Stimulated activated CD4-positive, alpha-beta T cell treated with anti-CD3 and anti-CD28 coated beads, Interleukin-15, amount 100 ng/mL, for 1 hour (primary cell): ENCODE data around the gene TLK2.

Experiments
- DNase-seq, 2 donors: peaks; one replicate each; pipeline ENCODE4 v3.0.0-alpha.2; 2020; ENCODE audit warnings: low read depth in 1 of 2, low spot score in 1 of 2

The TLK2 gene

DNA sequence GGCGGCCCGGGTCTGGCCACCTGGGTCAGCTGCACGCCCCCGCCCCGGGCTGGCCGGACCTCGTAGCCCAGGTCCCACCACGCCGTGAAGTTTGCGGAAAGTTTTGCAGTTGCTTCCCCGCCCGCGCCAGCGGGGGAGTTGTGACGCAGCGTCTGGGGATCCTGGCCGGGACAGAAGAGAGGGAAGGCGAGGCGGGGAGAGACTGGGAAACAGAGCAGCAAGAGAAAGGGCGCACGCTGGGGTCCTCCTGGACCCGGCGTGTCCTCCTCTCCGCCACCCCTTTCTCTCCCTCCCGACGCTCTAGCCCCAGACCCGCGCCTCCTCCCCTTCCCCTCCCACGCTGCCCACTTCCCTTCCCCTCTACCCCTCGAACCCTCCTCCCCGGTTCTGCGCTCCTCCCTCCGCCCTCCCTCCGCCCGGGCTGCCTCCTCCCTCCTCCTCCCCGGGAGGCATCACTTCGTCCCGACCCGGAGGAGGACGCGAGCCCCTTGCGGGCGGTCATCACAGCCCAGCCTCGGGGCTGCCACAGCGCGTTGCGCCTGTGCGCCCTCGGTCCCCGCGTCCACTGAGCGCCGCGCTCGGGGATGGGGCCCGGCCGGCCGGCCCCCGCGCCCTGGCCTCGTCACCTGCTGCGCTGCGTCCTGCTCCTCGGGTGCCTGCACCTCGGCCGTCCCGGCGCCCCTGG, 148.7 kb downstream of the TLK2 start, which contains the start of gene MRC2:
TSS of gene MRC2 (plus strand) at position 452 of the 685 bp plus-strand sequence. CDS start at position 585, 133 bp downstream.
- peak in 1 of 2 donors; percentile 32 for DNase-seq

DNA sequence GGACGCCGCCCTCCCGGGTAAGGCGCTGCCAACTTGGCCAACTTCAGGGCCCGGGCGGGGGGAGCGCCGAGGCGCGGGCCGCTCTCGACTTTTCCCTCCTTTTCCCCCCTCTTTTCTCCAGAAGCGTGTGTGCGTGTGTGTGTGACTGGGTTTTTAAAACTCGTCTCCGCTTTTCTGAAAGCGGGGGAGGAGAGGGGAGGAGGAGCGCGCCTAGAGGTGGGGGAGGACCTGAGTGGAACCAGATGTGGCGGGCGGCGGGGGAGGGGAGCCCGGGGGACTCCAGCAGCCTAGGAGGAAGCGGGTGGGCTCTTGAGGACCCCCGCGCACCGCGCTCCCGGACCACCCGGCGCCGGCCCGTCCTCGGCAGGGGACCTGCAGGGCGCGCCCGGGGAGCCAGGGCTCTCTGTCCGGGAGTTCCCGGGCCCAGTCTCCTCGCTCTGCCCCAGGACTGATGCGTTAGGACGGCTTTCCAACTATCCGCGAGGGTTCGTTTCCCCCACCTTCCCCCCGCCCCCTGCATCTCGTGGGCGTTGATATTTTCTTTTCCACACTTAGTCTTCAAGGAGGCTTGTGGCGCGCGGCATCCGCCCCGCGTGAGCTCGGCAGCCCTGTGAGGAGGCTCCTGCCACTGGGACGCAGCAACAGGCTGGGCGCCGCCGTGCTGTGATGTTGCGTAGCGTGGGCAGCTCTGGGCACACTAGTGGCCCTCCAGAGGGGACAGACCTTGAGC, 149.4 kb downstream of the TLK2 start:
- peak in 1 of 2 donors; percentile 40 for DNase-seq

DNA sequence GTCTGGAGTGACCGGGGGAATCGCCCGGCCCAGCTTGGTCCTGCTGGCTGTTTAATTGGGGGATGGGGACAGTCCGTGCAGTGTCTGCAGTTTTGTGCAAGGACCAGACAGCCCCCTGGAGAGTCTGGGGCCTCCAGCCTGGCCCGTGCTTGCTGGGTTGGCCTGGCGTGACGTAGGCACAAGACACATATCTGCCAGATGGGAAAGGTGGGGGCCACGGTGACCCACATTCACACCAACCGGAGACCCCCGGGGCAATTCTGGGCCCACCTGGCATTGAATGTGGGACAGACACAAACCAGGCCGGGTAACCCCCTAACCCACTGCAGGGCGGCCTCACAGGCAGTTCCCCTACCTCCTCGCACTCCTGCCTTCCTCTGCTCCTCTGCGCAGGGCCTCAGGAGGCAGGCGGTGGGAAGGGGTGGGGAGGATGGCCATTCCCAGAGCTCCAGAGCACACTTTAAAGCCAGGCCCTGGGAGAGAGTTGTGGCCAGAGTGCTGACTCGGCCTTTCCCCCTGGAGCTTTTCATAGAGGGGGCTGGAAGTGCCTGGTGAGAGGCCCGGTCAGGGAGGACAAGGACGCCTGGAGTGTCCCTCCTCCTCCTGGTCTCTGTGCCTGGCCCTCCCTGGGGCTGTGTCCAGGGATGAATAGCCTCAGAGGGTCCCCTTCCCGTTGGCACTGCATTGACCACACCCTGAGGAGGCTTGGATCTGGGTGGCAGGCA, 150.4 kb downstream of the TLK2 start:
- DNase-seq: no peak

DNA sequence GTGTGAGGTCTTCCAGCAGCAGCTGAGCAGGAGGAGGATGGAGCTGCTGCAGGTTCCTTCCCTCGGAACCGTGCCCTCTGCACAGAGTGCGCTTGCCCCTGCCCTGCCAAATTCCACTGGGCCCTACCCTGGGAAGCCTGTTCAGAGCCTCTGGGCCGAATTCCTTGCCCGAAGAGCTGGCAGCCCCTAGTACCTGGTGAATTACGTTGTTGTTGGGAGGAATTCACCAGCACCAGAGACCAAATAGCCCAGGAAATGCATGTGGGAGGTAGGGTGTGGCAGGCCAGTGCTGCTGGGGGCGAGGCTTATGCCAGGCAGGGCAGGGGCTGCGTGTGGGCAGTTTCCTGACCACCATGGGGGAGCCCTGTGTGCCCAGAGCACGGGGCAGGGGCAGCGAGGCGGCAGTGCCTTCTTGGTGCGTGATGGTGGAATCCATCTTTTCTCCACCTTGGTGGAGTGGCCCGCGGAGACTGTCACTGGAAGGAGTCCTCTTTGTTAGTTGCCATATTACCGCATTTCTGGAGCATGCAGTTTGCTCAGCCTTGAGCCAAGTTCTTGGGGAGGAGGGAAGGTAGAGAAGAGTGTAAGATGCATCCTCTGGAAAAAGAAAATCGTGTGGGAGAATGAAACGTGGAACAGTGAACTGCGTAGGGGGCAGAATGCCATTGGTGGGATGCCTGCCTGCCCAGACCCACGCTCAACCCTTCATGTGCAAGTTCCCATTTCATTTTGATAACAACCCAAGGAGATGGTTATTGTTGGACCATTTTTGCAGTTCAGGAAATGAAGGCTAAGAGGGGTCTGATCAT, 151.1 kb downstream of the TLK2 start:
- DNase-seq: no peak

DNA sequence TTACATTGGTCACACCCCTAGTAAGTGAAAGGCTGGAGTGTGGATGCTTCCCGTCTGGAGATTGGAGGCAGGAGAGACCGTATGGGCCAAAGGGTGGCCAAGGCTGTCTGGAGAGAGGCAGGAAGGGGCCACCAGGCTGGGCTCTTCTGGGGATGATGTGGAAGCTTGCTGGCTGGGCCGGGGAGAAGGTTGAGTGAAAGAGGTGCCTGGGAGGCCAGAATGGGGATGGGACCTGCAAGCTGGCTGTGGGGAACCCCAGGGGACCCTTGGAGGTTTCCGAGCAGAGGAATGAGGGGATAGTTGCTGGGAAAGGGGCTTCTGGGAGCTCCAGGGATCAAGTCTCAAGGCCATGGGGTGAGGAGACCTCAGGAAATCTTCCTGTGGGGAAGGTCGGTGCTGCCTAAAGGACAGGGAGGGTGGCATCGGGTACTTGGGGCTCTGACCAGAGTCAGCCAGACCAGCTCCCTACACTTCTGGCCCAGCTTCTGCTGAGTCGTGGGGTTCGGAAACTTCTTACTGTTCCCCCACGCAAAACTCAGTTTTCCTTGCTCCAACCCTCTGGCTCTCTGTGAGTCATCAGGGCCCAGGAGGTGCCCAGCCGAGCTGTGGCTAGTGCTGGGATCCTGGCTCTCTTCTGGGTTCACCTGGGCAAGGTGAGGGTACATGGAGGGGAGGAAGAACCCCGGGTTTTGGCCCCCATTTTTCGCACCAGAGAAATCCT, 151.9 kb downstream of the TLK2 start:
- DNase-seq: no peak

DNA sequence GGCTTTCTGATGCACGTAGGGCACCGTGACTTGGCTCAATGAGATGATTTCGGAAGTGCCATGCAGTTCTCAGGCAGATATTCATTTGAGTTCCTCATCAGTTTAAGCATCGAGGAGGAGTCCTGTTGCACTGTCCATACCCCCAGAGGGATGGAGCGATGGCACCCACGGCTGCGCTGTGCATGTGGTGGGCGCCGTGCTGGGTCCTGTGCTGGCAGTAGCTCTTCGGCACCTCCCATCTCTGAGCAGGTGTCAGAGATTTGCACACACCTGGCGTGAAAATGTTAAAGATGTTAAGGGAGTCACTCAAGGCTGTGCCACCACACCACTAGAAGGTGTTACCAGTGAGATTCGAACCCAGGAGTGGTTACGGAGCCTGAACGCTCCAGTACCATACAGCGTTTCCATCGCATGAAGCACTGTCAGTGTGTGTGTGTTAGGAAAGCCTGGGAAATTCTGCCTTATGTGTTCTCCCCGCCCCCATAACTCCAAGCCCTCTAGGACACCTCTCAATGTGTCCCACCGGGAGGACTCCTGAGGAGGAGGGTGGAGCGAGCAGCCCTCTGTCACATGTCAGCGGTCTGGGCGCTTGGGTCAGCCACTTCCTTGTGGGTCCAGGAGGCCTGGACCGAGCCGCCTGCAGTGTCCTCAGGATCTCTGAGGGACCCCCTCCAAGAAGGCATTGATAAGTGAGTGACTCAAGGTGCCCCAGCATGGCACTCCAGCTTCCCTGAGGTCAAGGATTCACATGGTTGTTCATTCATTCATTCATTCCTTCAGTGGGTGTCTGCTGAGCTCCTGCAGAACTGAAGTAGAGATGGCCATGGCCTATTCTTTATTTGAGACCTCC, 152.7 kb downstream of the TLK2 start:
- no peak for DNase-seq

DNA sequence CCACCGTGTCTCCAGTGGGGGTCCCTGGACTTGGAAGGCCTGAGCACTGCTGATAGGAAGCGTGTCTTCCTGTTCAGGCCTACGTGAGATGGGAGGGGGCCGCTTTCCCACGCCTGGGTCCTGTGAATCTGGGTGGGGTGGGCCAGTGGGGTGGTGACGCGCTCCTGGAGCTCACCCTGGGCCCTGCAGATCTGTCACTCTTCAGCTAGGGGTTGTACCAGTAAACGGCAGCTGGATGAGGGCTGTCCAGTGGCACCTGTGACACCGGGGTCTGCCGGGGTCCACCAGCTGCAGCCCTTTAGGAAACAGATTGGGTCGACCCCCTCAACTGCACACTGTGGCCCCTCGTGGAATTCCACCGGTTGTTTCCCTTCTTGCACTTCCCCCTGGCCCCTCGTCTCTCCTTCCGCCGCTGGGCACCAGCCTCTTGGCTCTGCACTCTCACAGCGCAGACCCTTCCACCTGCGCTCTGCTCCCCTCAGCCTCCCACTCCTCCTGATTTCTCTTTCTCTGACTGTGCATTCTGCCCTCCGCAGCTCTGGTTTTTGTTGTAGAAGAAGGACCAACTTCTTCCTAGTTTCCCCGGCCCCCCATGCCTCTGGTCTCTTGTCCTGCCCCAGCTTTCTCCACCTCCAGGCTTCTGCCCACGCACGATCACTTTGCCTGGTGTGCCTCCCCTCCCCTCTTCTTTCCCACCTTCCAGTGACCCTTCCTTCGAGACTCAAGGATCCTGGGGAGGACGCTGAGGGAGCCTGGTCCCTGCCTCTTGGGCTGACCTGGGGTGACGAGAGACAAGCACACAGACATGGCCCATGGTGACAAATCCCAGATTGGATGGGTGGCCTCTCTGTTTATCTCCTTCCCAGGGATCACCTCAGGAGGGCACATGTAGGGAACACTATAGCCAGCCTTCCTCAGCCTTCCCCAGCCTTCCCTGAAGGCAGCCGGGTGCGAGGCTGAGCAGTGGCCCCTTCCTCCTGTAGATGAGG, 153.6 kb downstream of the TLK2 start:
- no peak for DNase-seq

DNA sequence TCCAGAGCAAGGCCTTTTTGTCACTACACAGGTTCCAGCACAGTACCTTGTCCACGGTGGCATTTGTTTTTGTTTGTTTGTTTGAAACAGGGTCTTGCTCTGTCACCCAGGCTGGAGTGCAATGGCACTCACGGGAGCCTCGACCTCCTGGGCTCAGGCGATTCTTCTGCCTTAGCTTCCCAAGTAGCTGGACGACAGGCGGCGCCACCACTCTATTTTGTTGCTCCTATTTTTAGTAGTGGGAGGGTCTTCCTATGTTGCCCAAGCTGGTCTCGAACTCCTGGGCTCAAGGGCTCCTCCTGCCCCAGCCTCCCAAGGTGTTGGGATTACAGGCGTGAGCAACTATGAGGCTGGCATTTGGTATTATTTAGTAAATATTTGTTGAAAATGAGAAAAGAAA, 159.2 kb downstream of the TLK2 start:
- DNase-seq: no peak

DNA sequence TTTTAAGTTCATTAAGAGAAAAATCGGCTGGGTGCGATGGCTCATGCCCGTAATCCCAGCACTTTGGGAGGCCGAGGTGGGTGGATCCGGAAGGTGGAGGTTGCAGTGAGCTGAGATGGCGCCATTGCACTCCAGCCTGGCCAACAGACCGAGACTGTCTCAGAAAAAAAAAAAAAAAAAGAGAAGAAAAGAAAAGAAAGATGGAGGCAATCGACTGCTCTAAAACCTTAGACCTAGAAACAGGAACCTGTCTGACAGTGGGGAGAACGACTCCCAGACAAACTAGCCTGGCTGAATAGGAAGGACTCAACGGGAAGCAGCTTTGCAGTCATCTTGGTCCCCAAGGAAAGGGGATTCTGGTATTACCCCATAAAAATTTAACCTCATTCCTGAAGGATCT, 162.5 kb downstream of the TLK2 start:
- no peak for DNase-seq

DNA sequence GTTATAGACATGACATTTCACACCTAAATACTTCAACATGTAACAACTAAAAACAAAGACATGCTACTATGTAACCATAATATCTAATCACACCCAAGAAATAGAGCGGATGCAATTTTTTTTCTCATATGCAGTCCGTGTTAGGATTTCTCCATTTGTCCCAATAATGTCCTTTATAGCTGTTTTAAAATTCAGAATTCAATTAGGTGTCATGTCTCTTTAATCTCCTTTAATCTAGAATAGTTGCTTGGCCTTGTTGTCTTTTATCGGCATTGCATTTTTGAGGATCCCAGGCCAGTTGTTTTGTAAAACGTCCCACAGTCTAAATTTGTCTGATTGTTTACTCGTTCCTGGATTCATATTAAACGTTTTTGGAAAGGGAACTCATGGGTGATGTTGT, 163.3 kb downstream of the TLK2 start:
- no peak for DNase-seq

DNA sequence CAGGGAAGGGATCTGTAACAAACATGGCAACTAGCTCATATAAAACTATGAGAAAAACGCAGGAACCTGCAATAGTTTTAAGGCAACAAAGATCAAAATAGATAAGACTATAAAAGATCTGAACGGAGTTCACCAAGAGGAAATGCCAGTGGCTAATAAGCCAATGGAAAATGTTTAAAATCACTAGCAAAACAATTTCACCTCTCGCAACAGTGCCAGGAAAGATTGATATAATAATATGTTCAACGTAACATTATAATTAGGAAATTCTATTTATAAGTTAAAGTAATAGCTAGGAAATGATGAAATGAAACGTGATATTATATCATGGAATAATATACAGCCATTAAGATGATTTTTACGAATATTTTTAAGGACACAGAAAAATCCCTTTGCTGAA, 164.9 kb downstream of the TLK2 start:
- no peak for DNase-seq

DNA sequence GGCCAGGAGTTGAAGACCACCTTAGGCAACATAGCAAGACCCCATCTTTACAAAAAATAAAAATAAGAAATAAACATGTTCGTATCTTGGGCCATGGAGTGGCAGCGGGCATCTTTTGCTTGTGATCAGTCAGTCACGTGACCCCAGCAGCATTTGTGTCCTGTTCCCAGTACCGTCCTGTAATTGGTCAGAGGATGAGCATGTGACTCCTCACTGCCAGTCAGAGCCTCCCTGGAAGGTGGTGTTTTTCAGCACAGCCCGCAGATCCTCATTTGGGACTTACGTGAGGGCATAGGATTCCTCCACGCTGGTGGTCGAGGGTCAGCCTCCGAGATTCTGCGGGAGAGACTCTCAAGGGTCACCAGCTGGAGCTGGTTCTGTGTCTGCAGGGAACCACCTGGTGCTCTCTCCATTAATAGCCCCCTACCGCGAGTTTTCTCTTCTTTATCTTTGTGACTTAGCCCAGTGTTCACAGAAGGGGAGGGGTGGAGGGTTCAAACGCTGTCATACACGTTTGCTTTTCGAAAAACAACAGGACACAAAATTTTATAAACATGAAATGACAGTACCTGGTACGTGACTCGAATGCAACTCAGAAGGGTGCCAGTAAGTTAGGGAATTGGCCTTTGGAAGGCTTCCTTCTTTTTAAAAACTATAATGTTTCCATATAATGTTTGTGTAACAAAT, 166.0 kb downstream of the TLK2 start:
- DNase-seq: no peak

DNA sequence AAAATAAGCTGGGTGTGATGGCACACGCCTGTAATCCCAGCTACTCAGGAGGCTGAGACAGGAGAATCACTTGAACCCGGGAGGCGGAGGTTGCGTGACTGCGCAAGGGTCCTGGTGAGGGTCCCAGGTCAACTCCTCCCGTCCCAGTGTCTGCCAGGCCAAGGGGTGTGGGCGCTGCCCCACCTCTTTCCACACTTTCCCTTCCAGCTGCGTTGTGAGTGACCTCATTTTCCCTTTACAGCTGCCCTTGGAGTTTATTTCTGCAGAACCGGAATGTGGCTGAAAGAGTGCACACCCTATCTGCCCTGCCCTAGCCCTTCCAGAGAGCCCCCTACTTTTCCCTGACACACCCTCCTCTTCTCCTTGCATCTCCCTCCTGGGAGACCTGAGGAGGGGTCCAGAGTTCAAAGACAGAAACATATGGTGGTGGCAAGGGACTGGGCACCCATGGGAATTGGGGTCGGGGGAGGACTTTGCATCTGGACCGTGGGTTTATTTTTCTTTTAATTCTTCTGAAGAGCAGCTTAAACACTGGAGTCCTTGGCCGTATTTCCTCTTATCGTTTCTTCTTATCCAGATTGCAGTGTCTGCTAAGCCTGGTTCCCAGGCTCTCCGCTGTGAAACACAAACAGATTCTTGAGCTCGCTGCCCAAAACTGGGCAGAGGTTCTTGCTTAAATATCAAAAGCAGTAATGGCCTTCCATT, 169.8 kb downstream of the TLK2 start:
- no peak for DNase-seq

DNA sequence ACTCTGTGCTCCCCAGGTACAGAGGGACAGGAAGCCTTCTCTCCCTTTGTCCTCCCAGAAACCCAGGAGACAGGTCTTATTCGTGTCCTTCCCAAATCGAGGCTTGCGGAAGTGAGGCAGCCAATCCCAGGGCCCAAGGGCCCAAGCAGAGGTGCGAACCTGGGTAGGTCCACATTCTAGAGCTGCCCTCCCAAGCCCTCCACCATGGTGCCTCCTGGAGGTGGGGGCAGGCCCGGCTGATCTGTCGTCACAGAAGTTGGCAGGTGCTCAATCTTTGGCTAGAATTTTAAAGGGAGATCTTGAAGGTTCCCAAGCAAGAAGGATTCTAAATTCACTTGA, 170.3 kb downstream of the TLK2 start:
- no peak for DNase-seq

DNA sequence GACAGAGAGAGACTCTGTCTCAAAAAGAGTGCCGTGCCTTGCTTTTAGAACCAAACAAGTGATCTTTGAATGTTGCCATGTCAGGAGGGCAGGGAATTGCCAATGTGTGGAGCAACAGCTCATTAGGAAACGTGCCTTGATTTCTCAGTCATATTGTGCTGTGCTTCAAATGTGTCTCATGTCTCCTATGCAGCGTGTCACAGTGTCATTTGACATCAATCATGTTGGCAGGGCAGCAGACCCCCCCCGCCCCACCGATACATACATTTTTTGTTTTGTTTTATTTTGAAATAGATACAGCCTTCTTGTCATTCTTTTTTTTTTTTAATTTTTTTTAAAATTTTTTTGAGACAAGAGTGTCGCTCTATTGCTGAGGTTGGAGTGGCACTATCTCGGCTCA, 170.9 kb downstream of the TLK2 start:
- DNase-seq: no peak

DNA sequence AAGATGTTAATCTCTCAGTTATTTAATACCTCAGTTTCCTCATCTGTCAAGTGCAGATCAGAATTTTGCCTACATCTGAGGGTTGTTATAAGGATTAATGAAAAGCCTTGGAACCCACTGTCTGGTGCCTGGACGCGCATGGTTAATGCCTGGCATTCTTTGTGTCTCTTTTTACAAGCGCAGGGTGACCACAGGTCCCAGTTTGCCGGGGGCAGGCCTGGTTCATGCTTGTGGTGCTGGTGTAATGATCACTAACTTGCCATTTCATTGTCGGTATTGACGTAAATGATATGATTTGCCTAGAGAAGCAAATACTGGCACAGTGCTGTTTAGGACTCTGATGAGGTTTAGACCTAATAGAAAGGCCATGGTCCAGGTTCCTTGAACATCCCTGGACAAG, 172.0 kb downstream of the TLK2 start:
- no peak for DNase-seq

DNA sequence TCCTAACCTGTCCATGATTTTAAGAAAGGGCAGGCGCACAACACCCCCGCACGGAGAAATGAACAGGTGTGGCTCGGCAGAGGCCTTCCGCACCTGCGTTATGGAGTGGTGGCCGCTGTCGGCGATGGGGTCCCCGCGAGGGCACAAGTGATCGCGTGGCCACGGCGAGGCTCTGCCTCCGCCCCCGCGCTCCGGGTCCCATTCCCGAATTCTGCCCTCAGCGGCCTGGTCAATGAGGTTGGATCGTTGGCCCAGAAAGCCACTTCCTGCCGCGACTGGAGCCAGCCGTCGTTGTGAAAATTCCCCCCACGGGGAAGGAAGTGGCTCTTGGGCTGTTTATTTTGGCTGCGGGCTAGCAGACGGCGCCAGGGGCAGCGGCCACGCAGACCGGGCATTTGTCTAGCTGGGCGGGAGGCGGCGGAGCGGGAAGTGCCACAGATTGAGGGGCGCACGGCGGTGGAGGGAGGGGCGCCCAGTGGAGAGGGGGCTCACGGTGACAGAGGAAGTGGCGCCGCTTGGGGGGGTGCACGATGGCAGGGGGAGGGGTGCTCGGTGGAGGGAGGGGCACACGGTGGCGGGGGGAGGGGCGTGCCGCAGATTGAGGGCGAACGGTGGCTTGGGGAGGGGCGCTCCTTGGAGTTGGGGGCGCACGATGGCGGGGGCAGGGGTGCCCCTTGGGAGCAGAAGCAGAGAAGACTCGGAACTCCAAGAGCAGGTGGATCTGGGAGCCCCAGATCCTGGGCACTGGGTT, 173.8 kb downstream of the TLK2 start:
- peak in 1 of 2 donors; percentile 4 for DNase-seq
